NCI-H2029 treated with DMSO at 0.1 percent for 48 hours (cell line): Measurements from ENCODE around the gene STK17A.
A peak's percentile ranks its signal among the peaks of the same experiment; 100 is the strongest.
"Not testable (repeated sequence)": the region's sequence is repeated elsewhere in the genome, so short reads cannot be mapped to it uniquely, and the experiment has no call there.

Source experiments
- DNase-seq: peaks from one replicate; lab custom pipeline; 2025; lab: John Stamatoyannopoulos, UW

The STK17A gene

GRCh38 chr7:43596426-43596825, 13.5 kb downstream of the STK17A start:
- DNase-seq = not testable (repeated sequence)

- DNase-seq = no peak
These were observed 17.1 kb downstream of the STK17A start for GRCh38 chr7:43600056-43600455.

DNA sequence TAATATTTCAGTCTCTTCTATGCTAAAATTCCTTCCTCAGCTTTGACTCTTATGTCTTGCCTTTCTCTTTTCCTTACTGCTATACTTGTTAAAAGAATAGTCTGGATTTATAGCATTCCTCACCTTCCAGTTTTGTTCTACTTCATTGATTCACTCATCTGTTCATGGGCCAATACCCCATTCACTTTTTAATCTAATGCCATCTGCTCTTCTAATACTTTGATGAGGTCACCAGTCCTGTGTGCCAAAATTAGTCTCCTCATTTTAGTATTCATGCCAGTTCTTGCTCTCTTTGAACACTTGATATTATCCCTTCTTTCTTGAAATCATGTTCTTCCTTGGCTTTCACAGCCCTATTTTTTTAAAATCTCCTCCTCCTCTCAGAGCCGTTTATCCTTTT, 19.3 kb downstream of the STK17A start:
- no peak for DNase-seq

GRCh38 chr7:43604251-43604650, 21.3 kb downstream of the STK17A start:
- no peak for DNase-seq

- no peak for DNase-seq
These were observed 26.2 kb downstream of the STK17A start for GRCh38 chr7:43609097-43609496.

- DNase-seq = no peak
These were observed 29.2 kb downstream of the STK17A start for GRCh38 chr7:43612128-43612527.

- DNase-seq = no peak
These were observed 30.0 kb downstream of the STK17A start for GRCh38 chr7:43612599-43613589.

- DNase-seq = no peak
These were observed 32.7 kb downstream of the STK17A start for GRCh38 chr7:43615558-43616145.

- no peak for DNase-seq
These were observed 34.1 kb downstream of the STK17A start for GRCh38 chr7:43616977-43617376.

- no peak for DNase-seq
These were observed 35.2 kb downstream of the STK17A start for GRCh38 chr7:43618073-43618472.

GRCh38 chr7:43619213-43620012, 36.5 kb downstream of the STK17A start:
- no peak for DNase-seq

GRCh38 chr7:43621729-43622448, 39.0 kb downstream of the STK17A start:
- no peak for DNase-seq

GRCh38 chr7:43624156-43624555, 41.2 kb downstream of the STK17A start:
- DNase-seq = no peak

DNA sequence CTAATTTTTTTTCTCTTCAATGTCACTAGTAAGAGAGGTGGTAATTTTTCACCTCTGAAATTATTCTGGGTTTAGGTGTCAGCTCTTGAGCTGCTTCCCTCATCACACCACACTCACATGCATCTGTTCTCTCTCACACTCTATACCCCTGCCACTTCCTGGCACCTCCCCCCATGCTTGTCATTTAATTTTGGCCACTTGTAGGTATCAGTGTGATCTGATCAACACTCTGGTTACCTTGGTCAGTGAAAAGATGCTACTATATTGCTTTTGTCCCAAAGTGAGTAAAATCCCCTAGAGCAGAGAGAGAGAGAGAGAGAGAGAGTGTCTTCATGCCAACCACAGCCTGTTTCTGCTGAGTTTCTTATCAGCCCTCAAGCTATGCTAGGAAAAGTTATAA, 42.5 kb downstream of the STK17A start:
- DNase-seq = peak; percentile 16

DNA sequence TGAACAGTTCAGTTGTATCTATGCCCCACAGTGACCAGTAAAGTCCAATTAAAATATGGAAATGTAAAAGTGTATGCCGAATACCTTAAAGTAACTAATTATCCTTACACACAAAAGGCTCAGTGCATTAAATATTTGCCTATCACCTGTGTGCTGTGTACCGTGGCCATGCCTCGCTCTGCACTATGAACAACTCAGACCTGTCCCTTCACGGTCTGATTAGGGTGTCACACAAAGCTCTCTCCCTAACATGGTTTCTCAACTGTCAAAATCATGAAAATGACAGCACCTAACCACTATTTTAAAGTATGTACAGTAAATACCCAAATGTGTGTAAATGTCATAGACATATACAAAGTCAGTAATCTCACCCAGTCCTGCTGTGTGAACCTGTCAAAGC, 43.1 kb downstream of the STK17A start:
- DNase-seq = no peak

DNA sequence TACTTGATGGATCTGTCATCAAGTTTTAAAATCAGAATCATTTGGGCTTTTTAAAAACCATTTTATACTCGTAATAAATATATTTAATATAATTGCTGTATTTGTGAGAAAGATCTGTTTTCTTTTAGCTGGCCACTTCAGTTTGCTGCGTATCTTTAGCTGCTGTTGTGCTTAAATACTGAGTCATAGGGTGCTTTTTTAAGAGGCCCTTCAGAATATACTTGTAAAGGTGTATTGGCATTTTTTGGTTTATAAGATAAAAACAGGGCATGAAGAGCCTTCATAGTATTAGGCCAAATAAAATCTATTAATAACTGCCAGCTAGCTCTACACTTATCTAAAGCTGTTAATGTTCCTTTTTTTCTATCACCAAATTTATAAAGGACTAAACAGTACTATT, 43.8 kb downstream of the STK17A start:
- DNase-seq = no peak

DNA sequence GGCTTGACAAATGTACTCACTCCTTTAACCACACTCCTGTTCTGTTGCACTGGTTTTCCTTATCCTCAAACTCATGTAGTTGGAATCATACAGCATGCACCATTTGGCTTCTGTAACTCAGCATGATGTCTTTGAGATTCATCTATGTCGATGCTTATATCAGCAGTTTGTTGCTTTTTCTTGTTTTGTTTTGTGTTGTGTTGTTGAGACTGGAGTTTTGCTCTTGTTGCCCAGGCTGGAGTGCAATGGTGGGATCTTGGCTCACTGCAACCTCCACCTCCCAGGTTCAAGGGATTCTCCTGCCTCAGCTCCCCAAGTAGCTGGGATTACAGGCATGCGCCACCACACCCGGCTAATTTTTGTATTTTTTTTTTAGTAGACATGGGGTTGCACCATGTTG, 44.9 kb downstream of the STK17A start:
- DNase-seq = not testable (repeated sequence)

- no peak for DNase-seq
These were observed 45.5 kb downstream of the STK17A start for GRCh38 chr7:43628431-43628830.

DNA sequence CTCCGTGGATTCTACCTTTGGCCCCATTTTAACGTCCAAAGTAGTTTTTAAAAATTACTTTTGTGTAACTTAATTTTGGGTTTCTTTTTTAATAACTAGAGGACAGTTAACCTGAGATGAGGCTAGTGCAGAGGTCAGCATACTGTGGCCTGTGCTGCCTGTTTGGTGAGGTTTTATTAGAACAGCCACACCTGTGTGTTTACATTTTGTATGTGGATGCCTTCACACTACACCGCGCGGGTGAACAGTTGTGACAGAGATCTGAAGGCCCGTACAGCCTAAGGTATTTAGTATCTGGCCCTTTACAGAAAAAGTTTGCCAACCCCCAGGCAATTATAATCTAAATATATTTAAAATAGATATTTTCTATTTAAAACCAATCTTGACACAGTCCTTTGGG, 46.9 kb downstream of the STK17A start:
- DNase-seq = no peak

DNA sequence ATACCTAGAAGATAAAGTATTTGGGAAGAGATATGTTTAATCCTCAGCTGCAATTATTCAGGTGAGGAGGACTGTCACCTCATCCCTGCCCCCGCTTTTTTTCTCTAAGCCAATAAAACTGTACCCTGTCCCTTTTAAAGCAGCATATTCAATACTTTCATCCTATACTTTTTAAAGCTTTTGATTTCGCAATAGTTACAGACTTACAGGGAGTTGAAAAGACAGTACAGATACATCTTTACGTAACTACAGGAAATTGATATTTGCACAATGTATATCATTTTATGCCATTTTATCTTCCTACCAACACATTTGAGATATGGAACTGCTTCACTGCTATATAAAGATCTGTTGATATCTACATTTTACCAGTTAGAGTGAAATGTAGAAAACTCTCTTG, 47.6 kb downstream of the STK17A start:
- no peak for DNase-seq

DNA sequence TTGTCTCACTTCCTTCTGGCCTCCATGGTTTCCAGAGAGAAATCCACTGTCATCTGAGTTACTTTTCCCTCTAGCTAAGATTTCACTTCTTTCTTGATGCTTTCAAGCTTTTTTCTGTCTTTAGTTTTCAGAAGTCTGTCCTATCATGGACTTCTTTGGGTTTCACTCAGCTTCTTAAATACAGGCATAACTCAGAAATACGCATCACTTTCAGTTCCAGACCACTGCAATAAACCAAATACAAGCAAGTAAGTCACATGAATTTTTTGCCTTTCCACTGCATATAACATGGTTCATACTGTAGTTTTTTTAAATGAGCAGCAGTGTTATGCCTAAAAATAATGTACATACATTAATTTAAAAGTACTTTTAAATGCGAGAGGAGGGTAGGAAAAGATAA, 48.7 kb downstream of the STK17A start:
- DNase-seq = no peak

- no peak for DNase-seq
These were observed 49.8 kb downstream of the STK17A start for GRCh38 chr7:43632746-43633145.
